ENCODE measurements around the gene ZNF678.

Gene ZNF678

DNA sequence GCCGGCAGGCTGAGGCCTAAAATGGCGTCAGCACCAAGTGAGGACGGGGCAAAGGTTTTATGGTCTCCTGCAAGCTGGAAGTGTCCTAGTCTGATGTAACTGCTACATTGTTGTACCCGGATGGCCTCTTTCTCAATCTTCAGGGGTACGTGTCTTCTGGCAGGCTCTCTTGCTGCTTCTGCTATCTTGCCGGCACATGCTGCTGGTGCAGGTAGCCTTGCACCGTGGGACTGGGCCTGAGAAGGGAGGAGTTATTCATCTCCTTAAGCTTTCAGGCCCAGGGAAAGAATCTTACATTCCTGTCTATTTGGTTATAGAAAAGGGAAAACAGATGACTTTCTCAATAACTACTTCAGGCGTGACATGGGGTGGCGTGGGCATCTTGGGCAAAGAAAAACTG, 72.2 kb downstream of the ZNF678 start:
- H2AFZ ChIP-seq (ENCODE audit: low read depth, low read length) = no peak overlapping the region
- no peak for TF ChIP-seq EZH2phosphoT487 (IDR thresholded peaks at IDR 0.05; ENCODE audit: low read depth)
- TF ChIP-seq, protein P1, sequence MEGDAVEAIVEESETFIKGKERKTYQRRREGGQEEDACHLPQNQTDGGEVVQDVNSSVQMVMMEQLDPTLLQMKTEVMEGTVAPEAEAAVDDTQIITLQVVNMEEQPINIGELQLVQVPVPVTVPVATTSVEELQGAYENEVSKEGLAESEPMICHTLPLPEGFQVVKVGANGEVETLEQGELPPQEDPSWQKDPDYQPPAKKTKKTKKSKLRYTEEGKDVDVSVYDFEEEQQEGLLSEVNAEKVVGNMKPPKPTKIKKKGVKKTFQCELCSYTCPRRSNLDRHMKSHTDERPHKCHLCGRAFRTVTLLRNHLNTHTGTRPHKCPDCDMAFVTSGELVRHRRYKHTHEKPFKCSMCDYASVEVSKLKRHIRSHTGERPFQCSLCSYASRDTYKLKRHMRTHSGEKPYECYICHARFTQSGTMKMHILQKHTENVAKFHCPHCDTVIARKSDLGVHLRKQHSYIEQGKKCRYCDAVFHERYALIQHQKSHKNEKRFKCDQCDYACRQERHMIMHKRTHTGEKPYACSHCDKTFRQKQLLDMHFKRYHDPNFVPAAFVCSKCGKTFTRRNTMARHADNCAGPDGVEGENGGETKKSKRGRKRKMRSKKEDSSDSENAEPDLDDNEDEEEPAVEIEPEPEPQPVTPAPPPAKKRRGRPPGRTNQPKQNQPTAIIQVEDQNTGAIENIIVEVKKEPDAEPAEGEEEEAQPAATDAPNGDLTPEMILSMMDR (IDR thresholded peaks at IDR 0.05; ENCODE audit: low read depth, low read length) = no peak
- H3K4me3 ChIP-seq (ENCODE audit: low read length) = no peak overlapping the region
- peaks cover 38% of the 10 kb centered on the region for H3K36me3 ChIP-seq (replicated peaks; ENCODE audit: low read depth, low read length)
- H3K79me2 ChIP-seq (ENCODE audit: low read length) = 0 out of 2 replicates have a peak, but pooled peaks cover 4% of the 10 kb centered on the region
- no peaks in the 10 kb centered on the region for H3K4me1 ChIP-seq (ENCODE audit: low read length)
- no peak overlapping the region for H3K9ac ChIP-seq (ENCODE audit: low read length)
- H3K9me3 ChIP-seq (ENCODE audit: insufficient read depth, low read length) = peaks cover 30% of the 10 kb centered on the region
- H4K20me1 ChIP-seq (ENCODE audit: insufficient read depth, low read length) = no peaks in the 10 kb centered on the region
- no peak overlapping the region for H3K27ac ChIP-seq (ENCODE audit: low read length)
- no peak overlapping the region for H3K4me2 ChIP-seq (ENCODE audit: low read length)
- no peaks in the 10 kb centered on the region for H3K27me3 ChIP-seq (ENCODE audit: low read depth, low read length)

DNA sequence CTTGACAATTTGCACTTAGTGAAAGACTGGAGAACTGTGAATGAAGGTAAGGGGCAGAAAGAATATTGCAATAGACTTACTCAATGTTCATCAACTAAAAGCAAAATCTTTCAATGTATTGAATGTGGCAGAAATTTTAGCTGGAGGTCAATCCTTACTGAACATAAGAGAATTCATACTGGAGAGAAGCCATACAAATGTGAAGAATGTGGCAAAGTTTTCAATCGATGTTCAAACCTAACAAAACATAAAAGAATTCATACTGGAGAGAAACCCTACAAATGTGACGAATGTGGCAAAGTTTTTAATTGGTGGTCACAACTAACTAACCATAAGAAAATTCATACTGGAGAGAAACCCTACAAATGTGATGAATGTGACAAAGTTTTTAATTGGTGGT, 91.1 kb downstream of the ZNF678 start:
- Histone ChIP-seq H4K20me1 (ENCODE audit: insufficient read depth, low read length) (no peaks in the 10 kb centered on the region), H3K79me2 (ENCODE audit: low read length) (no peaks in the 10 kb centered on the region), H3K27me3 (ENCODE audit: low read depth, low read length) (no peaks in the 10 kb centered on the region), H3K4me2 (ENCODE audit: low read length) (no peak overlapping the region), H3K4me1 (ENCODE audit: low read length) (no peaks in the 10 kb centered on the region), H3K9ac (ENCODE audit: low read length) (no peak overlapping the region), H2AFZ (ENCODE audit: low read depth, low read length) (no peak overlapping the region), H3K4me3 (ENCODE audit: low read length) (no peak overlapping the region), H3K27ac (ENCODE audit: low read length) (no peak overlapping the region), H3K9me3 (ENCODE audit: insufficient read depth, low read length) (peaks cover 89% of the 10 kb centered on the region), H3K36me3 (replicated peaks; ENCODE audit: low read depth, low read length) (peaks cover 80% of the 10 kb centered on the region)
- TF ChIP-seq, protein P1 (IDR thresholded peaks at IDR 0.05; ENCODE audit: low read depth, low read length) = no peak
- TF ChIP-seq EZH2phosphoT487 (IDR thresholded peaks at IDR 0.05; ENCODE audit: low read depth) = no peak

DNA sequence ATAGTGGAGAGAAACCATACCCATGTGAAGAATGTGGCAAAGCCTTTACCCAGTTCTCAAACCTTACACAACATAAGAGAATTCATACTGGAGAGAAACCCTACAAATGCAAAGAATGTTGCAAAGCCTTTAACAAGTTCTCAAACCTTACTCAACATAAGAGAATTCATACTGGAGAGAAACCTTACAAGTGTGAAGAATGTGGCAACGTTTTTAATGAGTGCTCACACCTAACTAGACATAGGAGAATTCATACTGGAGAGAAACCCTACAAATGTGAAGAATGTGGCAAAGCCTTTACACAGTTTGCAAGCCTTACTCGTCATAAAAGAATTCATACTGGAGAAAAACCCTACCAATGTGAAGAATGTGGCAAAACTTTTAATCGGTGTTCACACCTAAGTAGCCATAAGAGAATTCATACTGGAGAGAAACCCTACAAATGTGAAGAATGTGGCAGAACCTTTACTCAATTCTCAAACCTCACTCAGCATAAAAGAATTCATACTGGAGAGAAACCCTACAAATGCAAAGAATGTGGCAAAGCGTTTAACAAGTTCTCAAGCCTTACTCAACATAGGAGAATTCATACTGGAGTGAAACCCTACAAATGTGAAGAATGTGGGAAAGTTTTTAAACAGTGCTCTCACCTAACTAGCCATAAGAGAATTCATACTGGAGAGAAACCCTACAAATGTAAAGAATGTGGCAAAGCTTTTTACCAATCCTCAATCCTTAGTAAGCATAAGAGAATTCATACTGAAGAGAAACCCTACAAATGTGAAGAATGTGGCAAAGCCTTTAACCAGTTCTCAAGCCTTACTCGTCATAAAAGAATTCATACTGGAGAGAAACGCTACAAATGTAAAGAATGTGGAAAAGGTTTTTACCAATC, 91.7 kb downstream of the ZNF678 start:
- Histone ChIP-seq H3K4me2 (ENCODE audit: low read length) (no peak overlapping the region), H3K79me2 (ENCODE audit: low read length) (no peaks in the 10 kb centered on the region), H3K4me1 (ENCODE audit: low read length) (no peaks in the 10 kb centered on the region), H3K9ac (ENCODE audit: low read length) (no peak overlapping the region), H3K36me3 (replicated peaks; ENCODE audit: low read depth, low read length) (peaks cover 78% of the 10 kb centered on the region), H3K4me3 (ENCODE audit: low read length) (no peak overlapping the region), H2AFZ (ENCODE audit: low read depth, low read length) (no peak overlapping the region), H3K9me3 (ENCODE audit: insufficient read depth, low read length) (peaks cover 88% of the 10 kb centered on the region), H3K27ac (ENCODE audit: low read length) (no peak overlapping the region), H4K20me1 (ENCODE audit: insufficient read depth, low read length) (no peaks in the 10 kb centered on the region), H3K27me3 (ENCODE audit: low read depth, low read length) (no peaks in the 10 kb centered on the region)
- TF ChIP-seq, protein P1 (IDR thresholded peaks at IDR 0.05; ENCODE audit: low read depth, low read length) = no peak
- no peak for TF ChIP-seq EZH2phosphoT487 (IDR thresholded peaks at IDR 0.05; ENCODE audit: low read depth)

DNA sequence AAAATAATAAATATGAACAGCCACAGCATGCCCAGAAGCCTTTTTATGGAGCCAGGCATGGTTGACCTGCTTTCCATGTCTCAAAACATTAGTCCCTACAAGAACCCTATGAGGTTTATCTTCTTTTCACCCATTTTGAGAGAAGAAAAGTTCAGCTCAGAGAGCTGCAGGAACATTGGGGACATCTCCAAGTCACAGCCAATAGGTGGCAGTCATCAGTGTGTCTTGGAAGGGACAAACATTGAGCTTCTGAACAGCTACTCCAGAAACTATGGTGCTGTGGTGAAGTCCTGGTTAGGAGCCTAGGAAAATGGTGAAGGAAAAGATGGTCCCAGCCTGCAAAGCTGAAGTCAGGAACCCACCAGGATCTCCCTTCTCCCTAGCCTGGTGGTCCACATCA, 98.1 kb downstream of the ZNF678 start:
- no peak overlapping the region for H3K4me2 ChIP-seq (ENCODE audit: low read length)
- H4K20me1 ChIP-seq (ENCODE audit: insufficient read depth, low read length) = no peaks in the 10 kb centered on the region
- no peak overlapping the region for H3K27ac ChIP-seq (ENCODE audit: low read length)
- H3K9me3 ChIP-seq (ENCODE audit: insufficient read depth, low read length) = peaks cover 85% of the 10 kb centered on the region
- no peak overlapping the region for H3K9ac ChIP-seq (ENCODE audit: low read length)
- TF ChIP-seq EZH2phosphoT487 (IDR thresholded peaks at IDR 0.05; ENCODE audit: low read depth) = no peak
- TF ChIP-seq, protein P1 (IDR thresholded peaks at IDR 0.05; ENCODE audit: low read depth, low read length) = no peak
- no peaks in the 10 kb centered on the region for H3K4me1 ChIP-seq (ENCODE audit: low read length)
- H3K79me2 ChIP-seq (ENCODE audit: low read length) = no peaks in the 10 kb centered on the region
- H2AFZ ChIP-seq (ENCODE audit: low read depth, low read length) = no peak overlapping the region
- no peaks in the 10 kb centered on the region for H3K27me3 ChIP-seq (ENCODE audit: low read depth, low read length)
- no peak overlapping the region for H3K4me3 ChIP-seq (ENCODE audit: low read length)
- peaks cover 69% of the 10 kb centered on the region for H3K36me3 ChIP-seq (replicated peaks; ENCODE audit: low read depth, low read length)

Data from OCI-LY3 (cell line).